Neural crest cell (in vitro differentiated cells): ENCODE results near the gene LIM2. TPM values are rescaled to one million over a fixed set of nuclear protein-coding genes. Genes with fewer than 3 reads are reported as not detected.
"Not testable (repeated sequence)": the region's sequence is repeated elsewhere in the genome, so short reads cannot be mapped to it uniquely, and the experiment has no call there.

Experiments
- DNase-seq: peaks from one replicate; pipeline ENCODE4 v3.0.0; 2021; ENCODE audit warnings: low read depth, mixed read lengths, low spot score
- H3K27ac Mint-ChIP-seq: one replicate; pipeline ENCODE4 v1.8.0; 2021; ENCODE audit warnings: mild to moderate bottlenecking, mixed read lengths; ENCODE audit not compliant: unreplicated experiment
- H3K27me3 Mint-ChIP-seq: 2 replicates; pipeline ENCODE4 v1.8.0; 2021; ENCODE audit warnings: low read depth, mild to moderate bottlenecking, mixed read lengths
- H3K36me3 Mint-ChIP-seq: 2 replicates; pipeline ENCODE4 v1.8.0; 2021; ENCODE audit warnings: low read depth, mild to moderate bottlenecking, mixed read lengths
- H3K4me1 Mint-ChIP-seq: 2 replicates; pipeline ENCODE4 v1.8.0; 2021; ENCODE audit warnings: mixed read lengths
- H3K4me3 Mint-ChIP-seq: one replicate; pipeline ENCODE4 v1.8.0; 2021; ENCODE audit warnings: mild to moderate bottlenecking, mixed read lengths
- H3K9me3 Mint-ChIP-seq: 2 replicates; pipeline ENCODE4 v1.8.0; 2021; ENCODE audit warnings: mixed read lengths
- CTCF ChIP-seq: fragments of 200-600 bp; sonication (generic); conservative IDR thresholded peaks from 2 replicates; pipeline ENCODE4 v1.5.0; 2021; ENCODE audit warnings: antibody characterized with exemption, mild to moderate bottlenecking
- total RNA-seq: library from RNA; stranded (reverse); gene quantifications from 2 replicates; pipeline ENCODE4 v1.2.1, GENCODE V29; 2021

The LIM2 gene
- total RNA-seq, 1 donor from 2014 or later = not detected

DNA sequence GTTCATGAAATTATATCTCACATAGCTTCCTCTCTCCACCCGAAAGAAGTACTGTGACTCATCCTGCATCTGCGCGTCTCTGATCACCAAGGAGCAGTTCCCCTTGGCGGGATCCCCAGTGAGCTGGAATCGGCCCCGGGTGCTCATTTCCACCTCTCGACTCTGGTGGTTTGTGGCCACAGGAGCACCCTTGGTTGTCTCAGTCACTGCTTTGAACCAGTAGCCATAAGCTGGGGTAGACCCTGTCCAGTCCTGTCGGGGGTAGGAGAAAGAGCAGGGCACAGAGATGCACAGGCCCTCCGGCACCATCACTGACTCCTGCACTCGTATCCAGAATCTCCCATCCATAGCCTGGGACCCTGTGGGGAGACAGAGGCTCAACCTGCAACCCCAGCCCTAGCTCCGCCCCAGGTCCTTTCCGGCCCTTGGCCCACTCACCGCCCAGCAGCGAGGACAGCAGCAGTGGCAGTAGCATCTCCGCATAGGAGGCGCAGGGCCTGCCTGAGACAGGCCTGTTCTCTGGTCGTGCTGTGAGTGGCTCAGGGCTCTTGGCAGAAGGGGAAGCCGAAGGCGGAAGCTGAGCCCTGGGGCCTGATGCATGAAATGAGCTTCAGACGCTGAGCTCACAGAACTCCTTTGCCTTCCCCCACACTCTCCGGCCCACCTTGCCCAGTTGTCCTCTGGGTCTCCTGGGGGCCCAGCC lies 29.5 kb upstream of the LIM2 start, which contains the start of gene SIGLEC10:
Gene SIGLEC10 (minus strand): TSS at position 536 of the 703 bp plus-strand sequence. CDS start 61 bp downstream, at position 475.
- Mint-ChIP-seq H3K9me3 (no peaks in the 10 kb centered on the region), H3K27me3 (peaks cover 20% of the 10 kb centered on the region), H3K27ac (no peak within 1 kb of the TSS), H3K4me3 (no peak within 1 kb of the TSS), H3K36me3 (no peaks in the 10 kb centered on the region), H3K4me1 (no peaks in the 10 kb centered on the region)
- no peak for DNase-seq
- TF ChIP-seq CTCF = no peak

DNA sequence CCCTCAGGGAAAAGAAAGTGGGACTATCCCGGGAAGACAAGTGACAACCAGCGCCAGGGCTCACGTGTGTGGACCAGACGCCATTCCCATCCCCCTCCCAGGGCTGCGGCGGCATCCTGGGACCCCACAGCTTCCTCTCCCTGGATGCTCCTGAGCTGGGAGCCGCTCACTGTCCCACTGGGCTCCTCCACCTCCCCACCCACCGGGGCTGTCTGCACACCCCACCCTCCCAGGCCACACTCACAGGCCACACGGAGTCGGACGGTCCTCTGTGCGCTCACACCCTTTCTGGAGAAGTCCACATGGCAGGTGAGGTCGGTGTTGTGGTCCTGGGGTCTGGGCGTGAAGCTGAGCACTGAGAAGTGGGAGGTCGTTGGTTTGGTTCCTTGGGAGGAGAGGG lies 28.6 kb upstream of the LIM2 start:
- H3K27me3 Mint-ChIP-seq = peaks cover 17% of the 10 kb centered on the region
- H3K4me1 Mint-ChIP-seq, H3K27ac Mint-ChIP-seq, H3K4me3 Mint-ChIP-seq, H3K36me3 Mint-ChIP-seq, H3K9me3 Mint-ChIP-seq, DNase-seq: not testable (repeated sequence)

DNA sequence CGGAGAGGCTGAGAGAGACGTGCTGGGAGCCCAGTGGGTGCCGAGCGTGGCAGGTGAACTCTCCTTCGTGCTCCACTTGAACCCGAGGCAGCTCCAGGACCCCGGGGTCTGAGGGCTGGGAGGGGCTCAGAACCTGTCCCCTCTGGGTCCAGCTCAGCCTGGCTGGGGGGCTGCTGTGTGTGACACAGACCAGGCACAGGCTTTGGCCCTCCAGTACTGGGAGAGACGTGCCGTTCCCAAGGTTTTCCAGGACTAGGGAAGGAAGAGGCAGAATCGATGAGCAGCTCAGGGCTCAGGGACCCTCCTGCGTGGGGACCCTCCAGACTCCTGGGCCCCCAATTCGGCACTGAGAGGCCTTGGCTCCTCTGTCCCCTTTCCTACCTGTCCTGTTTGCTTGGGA lies 27.4 kb upstream of the LIM2 start:
- H3K9me3 Mint-ChIP-seq = no peaks in the 10 kb centered on the region
- no peak for DNase-seq
- H3K4me1 Mint-ChIP-seq = no peaks in the 10 kb centered on the region
- H3K36me3 Mint-ChIP-seq = no peaks in the 10 kb centered on the region
- no peak overlapping the region for H3K27ac Mint-ChIP-seq
- no peak for TF ChIP-seq CTCF
- no peak overlapping the region for H3K4me3 Mint-ChIP-seq
- peaks cover 12% of the 10 kb centered on the region for H3K27me3 Mint-ChIP-seq

GRCh38 chr19:51410950-51411748 lies 23.4 kb upstream of the LIM2 start:
- Mint-ChIP-seq H3K9me3 (no peaks in the 10 kb centered on the region), H3K4me3 (no peak overlapping the region), H3K36me3 (no peaks in the 10 kb centered on the region), H3K27ac (no peak overlapping the region), H3K4me1 (no peaks in the 10 kb centered on the region), H3K27me3 (no peaks in the 10 kb centered on the region)
- TF ChIP-seq CTCF = no peak
- no peak for DNase-seq

DNA sequence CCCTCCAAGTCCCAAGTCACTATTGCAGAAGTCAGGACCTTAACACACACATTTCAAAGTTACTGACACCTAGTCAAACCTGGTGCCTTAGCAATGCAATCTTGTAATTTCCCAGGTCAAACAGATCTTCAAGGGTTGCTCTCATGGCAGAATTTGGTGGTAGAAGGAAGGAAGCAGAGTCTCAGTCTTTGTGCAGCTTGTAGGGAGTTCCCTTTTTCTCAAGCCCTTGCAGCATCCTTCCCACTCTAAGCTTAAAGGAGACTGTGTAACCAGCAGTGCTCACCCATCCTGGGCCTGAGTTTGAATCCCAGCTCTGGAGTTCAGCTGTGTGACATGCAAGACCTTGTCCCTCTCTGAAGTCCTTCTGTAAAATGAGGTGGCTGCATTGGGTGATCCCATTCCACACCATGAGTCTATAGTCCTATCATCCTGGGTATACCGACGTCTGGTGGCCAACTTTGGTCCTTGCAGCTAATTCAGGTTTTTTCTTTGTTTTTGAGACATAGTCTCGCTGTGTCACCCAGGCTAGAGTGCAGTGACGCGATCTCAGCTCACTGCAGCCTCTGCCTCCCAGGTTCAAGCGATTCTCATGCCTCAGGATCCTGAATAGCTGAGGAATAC lies 19.8 kb upstream of the LIM2 start:
- Mint-ChIP-seq H3K4me3 (no peak overlapping the region), H3K4me1 (no peaks in the 10 kb centered on the region), H3K9me3 (peaks cover 7% of the 10 kb centered on the region), H3K27me3 (no peaks in the 10 kb centered on the region), H3K36me3 (peaks cover 10% of the 10 kb centered on the region), H3K27ac (no peak overlapping the region)
- DNase-seq = no peak
- TF ChIP-seq CTCF = peak; percentile 54
